CD4-positive, alpha-beta memory T cell (primary cell): ENCODE data around the gene ZNF680. TPM values are rescaled to one million over a fixed set of nuclear protein-coding genes. Genes with fewer than 3 reads are reported as not detected.

Source experiments
- CTCF ChIA-PET: fragments of 350-600 bp; sonication (Branson Sonifier 250); formaldehyde crosslinking; loops from one replicate; lab custom pipeline; 2021; ENCODE audit warnings: inconsistent platforms; ENCODE audit not compliant: partially characterized antibody; lab: Charles Lee
- POLR2A ChIA-PET: fragments of 350-600 bp; sonication (Branson Sonifier 250); formaldehyde crosslinking; loops from one replicate; lab custom pipeline; 2021; ENCODE audit not compliant: partially characterized antibody; lab: Charles Lee
- DNase-seq, 5 donors: peaks; one replicate each; pipeline versions ENCODE4 v3.0.0 to v3.0.0-alpha.2; 2020 to 2022; ENCODE audit warnings: mixed read lengths in 1 of 5
- H3K27ac ChIP-seq: one replicate; pipeline ENCODE4 v1.7.0; 2013; ENCODE audit warnings: low read depth, low read length
- H3K27me3 ChIP-seq: 2 replicates; pipeline ENCODE4 v1.7.0; 2013; ENCODE audit warnings: mild to moderate bottlenecking, low read length, moderate library complexity; ENCODE audit not compliant: insufficient read depth
- H3K36me3 ChIP-seq: 2 replicates; pipeline ENCODE4 v1.7.0; 2013; ENCODE audit warnings: mild to moderate bottlenecking, low read length, moderate library complexity; ENCODE audit not compliant: insufficient read depth
- H3K4me1 ChIP-seq: 2 replicates; pipeline ENCODE4 v1.7.0; 2013; ENCODE audit warnings: mild to moderate bottlenecking, low read length, moderate library complexity; ENCODE audit not compliant: insufficient read depth
- H3K4me3 ChIP-seq, 2 donors: one replicate each; pipeline ENCODE4 v1.7.0; 2013; ENCODE audit warnings: low read length in 2 of 2, mild to moderate bottlenecking in 1 of 2
- H3K9me3 ChIP-seq, 2 donors: one replicate each; pipeline ENCODE4 v1.7.0; 2013; ENCODE audit warnings: low read length in 2 of 2, control low read depth in 1 of 2; ENCODE audit not compliant: control insufficient read depth in 1 of 2
- H3K27ac Mint-ChIP-seq, 7 donors: one replicate each; pipeline ENCODE4 v1.8.0; 2020 to 2021; ENCODE audit warnings: mixed read lengths in 7 of 7, mild to moderate bottlenecking in 6 of 7, inconsistent platforms in 3 of 7, moderate library complexity in 3 of 7
- H3K27me3 Mint-ChIP-seq, 2 donors: one replicate each; pipeline ENCODE4 v1.8.0; 2020 to 2021; ENCODE audit warnings: mixed read lengths in 2 of 2
- H3K36me3 Mint-ChIP-seq, 2 donors: one replicate each; pipeline ENCODE4 v1.8.0; 2020 to 2021; ENCODE audit warnings: mixed read lengths in 2 of 2, inconsistent platforms in 1 of 2, mild to moderate bottlenecking in 1 of 2
- H3K4me1 Mint-ChIP-seq, 4 donors: one replicate each; pipeline ENCODE4 v1.8.0; 2020 to 2021; ENCODE audit warnings: mixed read lengths in 4 of 4, mild to moderate bottlenecking in 1 of 4
- H3K4me3 Mint-ChIP-seq, 8 donors: one replicate each; pipeline ENCODE4 v1.8.0; 2020 to 2021; ENCODE audit warnings: mixed read lengths in 8 of 8, mild to moderate bottlenecking in 7 of 8, moderate library complexity in 6 of 8, inconsistent platforms in 3 of 8
- H3K9me3 Mint-ChIP-seq, 8 donors: one replicate each; pipeline ENCODE4 v1.8.0; 2020 to 2021; ENCODE audit warnings: mixed read lengths in 8 of 8, mild to moderate bottlenecking in 5 of 8, inconsistent platforms in 3 of 8, moderate library complexity in 1 of 8
- intact Hi-C: fragments of 100-400 bp; cut with micrococcal nuclease; formaldehyde crosslinking; loops from one replicate; pipeline ENCODE4 v1.15.1; 2023
- polyA plus RNA-seq, 2 donors: library from polyadenylated mRNA; unstranded; fragments of 300-500 nt; fragmentation: Illumina TruSeq; gene quantifications; one replicate each; pipeline ENCODE4 v1.2.3, GENCODE V29; 2021
- total RNA-seq, 2 experiments: library from RNA; stranded (reverse); gene quantifications; one replicate each; pipeline ENCODE4 v1.2.3, GENCODE V29; 2021

Gene ZNF680
- total and polyA plus RNA-seq, 4 experiments from 2014 or later = 7.4 to 19.6 (median 13.9) TPM

DNA sequence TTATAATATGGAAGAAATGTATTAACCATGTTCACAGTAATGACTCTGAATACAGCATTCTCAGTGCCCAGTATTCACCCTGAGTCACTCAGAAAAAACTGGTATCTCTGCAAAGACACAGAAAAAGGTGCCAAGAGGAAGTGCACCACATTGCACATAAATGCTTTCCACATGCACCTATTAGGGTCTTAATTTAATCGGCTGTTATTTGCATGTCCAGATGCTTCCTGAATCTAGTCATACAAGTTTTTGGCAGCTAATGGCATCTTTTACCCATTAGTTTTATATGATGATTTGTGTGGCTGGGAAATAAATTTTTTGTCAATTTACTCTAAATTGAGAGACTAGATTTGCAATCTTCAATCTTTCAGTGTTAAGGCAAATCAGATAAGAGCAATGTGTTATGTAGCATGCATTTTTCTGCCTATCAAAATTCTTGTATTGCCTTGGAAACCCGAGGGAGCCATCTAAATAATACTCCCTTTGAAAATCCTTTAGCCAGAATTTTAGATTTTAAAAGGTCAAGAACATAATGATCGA is 58.2 kb downstream of the ZNF680 start:
- Histone ChIP-seq H3K4me1 (no peaks in the 10 kb centered on the region), H3K27me3 (no peaks in the 10 kb centered on the region), H3K27ac (no peak overlapping the region), H3K4me3 (no peak overlapping the region), H3K36me3 (no peaks in the 10 kb centered on the region), H3K9me3 (peaks cover 0 to 41% of the 10 kb centered on the region in 2 donors)
- Mint-ChIP-seq H3K4me3 (no peak overlapping the region), H3K36me3 (peaks cover 25 to 32% of the 10 kb centered on the region in 2 donors), H3K27me3 (no peaks in the 10 kb centered on the region), H3K4me1 (peaks cover 0 to 2% (median 0%) of the 10 kb centered on the region in 4 donors), H3K9me3 (peaks cover 5 to 82% (median 61%) of the 10 kb centered on the region in 8 donors), H3K27ac (no peak overlapping the region)
- DNase-seq = no peak
- intact Hi-C loops = no loop called here
- POLR2A ChIA-PET = no interaction called here
- CTCF ChIA-PET = no interaction called here

DNA sequence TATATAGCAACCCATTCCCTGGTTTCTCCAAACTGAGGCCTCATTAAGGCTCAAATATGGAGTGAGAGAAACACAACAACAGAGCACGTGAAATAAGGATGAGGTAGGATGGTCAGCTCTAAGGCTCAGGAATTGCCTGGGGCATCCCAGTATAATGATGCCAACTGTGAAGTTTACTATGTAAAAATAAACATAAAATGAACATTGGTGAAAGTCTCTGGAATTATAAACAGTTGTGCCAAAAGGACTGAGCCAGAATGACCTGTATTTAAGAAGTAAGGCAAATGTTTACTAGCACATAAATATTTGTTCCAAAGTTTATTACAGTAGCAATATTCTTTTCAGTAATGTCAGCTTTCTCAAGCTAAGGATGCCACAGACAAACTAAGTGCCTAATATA is 64.6 kb downstream of the ZNF680 start:
- peaks cover 3 to 28% of the 10 kb centered on the region in 2 donors for H3K9me3 ChIP-seq

GRCh38 chr7:64494912-64495461 is 67.9 kb downstream of the ZNF680 start:
- H3K27ac Mint-ChIP-seq = no peak overlapping the region
- Histone ChIP-seq H3K27ac (no peak overlapping the region), H3K4me3 (no peak overlapping the region), H3K9me3 (peaks cover 3 to 16% of the 10 kb centered on the region in 2 donors), H3K27me3 (no peaks in the 10 kb centered on the region), H3K36me3 (no peaks in the 10 kb centered on the region), H3K4me1 (no peaks in the 10 kb centered on the region)
- ChIA-PET CTCF (no interaction called here), POLR2A (no interaction called here)
- H3K9me3 Mint-ChIP-seq = peaks cover 0 to 68% (median 44%) of the 10 kb centered on the region in 8 donors
- H3K4me3 Mint-ChIP-seq = no peak overlapping the region
- no peak for DNase-seq
- peaks cover 0 to 1% (median 0%) of the 10 kb centered on the region in 4 donors for H3K4me1 Mint-ChIP-seq
- H3K27me3 Mint-ChIP-seq = no peaks in the 10 kb centered on the region
- H3K36me3 Mint-ChIP-seq = peaks cover 4 to 7% of the 10 kb centered on the region in 2 donors
- intact Hi-C loops = no loop called here

More for the DNA sequence above, 64.6 kb downstream of the ZNF680 start:
- H3K4me3 Mint-ChIP-seq = no peak overlapping the region
- intact Hi-C loops = no loop called here
- DNase-seq = no peak
- POLR2A ChIA-PET = no interaction called here
- peaks cover 5 to 7% of the 10 kb centered on the region in 2 donors for H3K36me3 Mint-ChIP-seq
- Histone ChIP-seq H3K4me1 (no peaks in the 10 kb centered on the region), H3K4me3 (no peak overlapping the region), H3K27me3 (no peaks in the 10 kb centered on the region), H3K27ac (no peak overlapping the region), H3K36me3 (no peaks in the 10 kb centered on the region)
- CTCF ChIA-PET = no interaction called here
- peaks cover 0 to 4% (median 0%) of the 10 kb centered on the region in 4 donors for H3K4me1 Mint-ChIP-seq
- H3K9me3 Mint-ChIP-seq = peaks cover 5 to 77% (median 56%) of the 10 kb centered on the region in 8 donors
- no peak overlapping the region for H3K27ac Mint-ChIP-seq
- H3K27me3 Mint-ChIP-seq = no peaks in the 10 kb centered on the region

DNA sequence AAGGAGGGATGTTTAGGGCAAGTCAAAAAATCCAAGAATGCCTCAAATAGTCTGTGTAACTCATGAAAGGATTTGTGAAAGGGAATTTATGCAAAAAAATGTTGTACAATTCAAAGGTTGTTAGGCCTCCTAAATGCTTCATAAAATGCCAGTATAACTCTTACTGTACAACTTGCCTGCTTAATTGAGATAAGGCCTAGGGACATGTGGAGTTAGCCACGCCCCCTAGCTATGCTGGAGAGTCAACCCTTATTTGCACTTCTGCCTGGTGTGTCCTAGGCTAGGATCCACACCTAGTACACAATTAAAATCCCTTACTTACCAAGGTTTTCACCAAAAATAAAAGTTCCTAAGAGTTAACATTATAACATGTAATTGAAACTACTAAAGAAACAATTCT is 77.2 kb downstream of the ZNF680 start:
- H3K27me3 Mint-ChIP-seq = no peaks in the 10 kb centered on the region
- intact Hi-C loops = no loop called here
- H3K36me3 ChIP-seq = no peaks in the 10 kb centered on the region
- no peaks in the 10 kb centered on the region for H3K27me3 ChIP-seq
- no peaks in the 10 kb centered on the region for H3K4me1 Mint-ChIP-seq
- H3K4me3 Mint-ChIP-seq = no peak overlapping the region
- no peak overlapping the region for H3K4me3 ChIP-seq
- peaks cover 0 to 3% of the 10 kb centered on the region in 2 donors for H3K9me3 ChIP-seq
- ChIA-PET POLR2A (no interaction called here), CTCF (no interaction called here)
- H3K27ac ChIP-seq = no peak overlapping the region
- H3K4me1 ChIP-seq = no peaks in the 10 kb centered on the region
- H3K27ac Mint-ChIP-seq = no peak overlapping the region
- no peak for DNase-seq
- peaks cover 0 to 69% (median 48%) of the 10 kb centered on the region in 8 donors for H3K9me3 Mint-ChIP-seq
- H3K36me3 Mint-ChIP-seq = peaks cover 0 to 7% of the 10 kb centered on the region in 2 donors

Other genes with a start within 250 kb of the ZNF680 start
- 10 to 100 TPM; 43.6 to 48.2 TPM for gene ZNF736, start 249.1 kb downstream of the ZNF680 start, total RNA-seq
- 1 to 10 TPM in 1 of 2 donors, under 1 TPM in 1; 0.32 to 4.3 TPM for gene ZNF736, start 249.1 kb downstream of the ZNF680 start, polyA plus RNA-seq
- gene ZNF107, start 103.1 kb upstream of the ZNF680 start, total RNA-seq = 10 to 100 TPM; 30.2 to 30.9 TPM
- 10 to 100 TPM in 1 of 2 donors, 1 to 10 TPM in 1; 4.0 to 10.2 TPM for gene ZNF107, start 103.1 kb upstream of the ZNF680 start, polyA plus RNA-seq
- 10 to 100 TPM; 12.1 to 14.3 TPM for gene ZNF138, start 231.4 kb upstream of the ZNF680 start, total RNA-seq
- gene ZNF138, start 231.4 kb upstream of the ZNF680 start, polyA plus RNA-seq = 10 to 100 TPM; 13.6 to 15.3 TPM